ENCODE measurements around the gene TTC7B. TPM values are rescaled to one million over a fixed set of nuclear protein-coding genes. Genes with fewer than 3 reads are reported as not detected.

TTC7B gene
- total and polyA plus RNA-seq, 2 experiments from 2014 or later: 7.9 to 28.6 TPM

DNA sequence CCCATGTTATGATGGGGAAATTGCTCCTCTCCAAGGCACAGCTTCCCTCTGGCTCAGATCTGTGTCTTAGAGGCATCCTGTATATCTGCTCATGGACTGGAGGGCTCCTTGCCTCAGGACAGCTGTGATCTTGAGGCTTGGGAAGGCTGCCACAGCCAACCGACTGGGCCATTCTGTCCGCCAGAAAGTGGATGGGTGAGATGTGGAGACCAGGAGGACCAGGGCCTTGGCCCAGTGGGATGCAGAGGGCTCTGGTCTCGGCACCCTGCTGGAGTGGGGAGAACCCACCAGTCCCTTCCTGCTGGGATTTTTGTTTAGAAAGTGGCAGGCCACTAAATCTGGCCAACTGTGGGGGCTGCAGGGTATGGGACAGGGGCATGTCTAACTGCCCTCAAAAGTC lies 270.8 kb downstream of the TTC7B start:
- Histone ChIP-seq H3K9me2 (ENCODE audit: insufficient read depth) (no peaks in the 10 kb centered on the region), H3K36me3 (ENCODE audit: insufficient read depth) (no peaks in the 10 kb centered on the region), H4K20me1 (replicated peaks; ENCODE audit: insufficient read depth) (no peaks in the 10 kb centered on the region), H3K79me2 (replicated peaks; ENCODE audit: insufficient read depth) (no peaks in the 10 kb centered on the region), H3F3A (replicated peaks; ENCODE audit: low read depth) (no peaks in the 10 kb centered on the region), H3K27me3 (ENCODE audit: insufficient read depth) (no peaks in the 10 kb centered on the region), H3K4me2 (no peak overlapping the region), H3K4me3 (no peak overlapping the region), H3K4me1 (ENCODE audit: insufficient read depth) (peaks cover 6% of the 10 kb centered on the region; the same call in 1 of the 2 replicates), H3K27ac (ENCODE audit: low read depth) (no peak overlapping the region), H2AFZ (no peak overlapping the region)
- Mint-ChIP-seq H3K4me3 (no peak overlapping the region), H3K27me3 (ENCODE audit: insufficient read depth, low read depth, poor library complexity) (peaks cover 5% of the 10 kb centered on the region), H3K4me1 (peaks cover 9% of the 10 kb centered on the region), H3K9me3 (peaks cover 3% of the 10 kb centered on the region; the same call in 2 of the 3 replicates), H3K27ac (no peak overlapping the region), H3K36me3 (ENCODE audit: low read depth) (peaks cover 3% of the 10 kb centered on the region; the same call in 1 of the 3 replicates)
- ATAC-seq: no peak
- TF ChIP-seq, protein P1, sequence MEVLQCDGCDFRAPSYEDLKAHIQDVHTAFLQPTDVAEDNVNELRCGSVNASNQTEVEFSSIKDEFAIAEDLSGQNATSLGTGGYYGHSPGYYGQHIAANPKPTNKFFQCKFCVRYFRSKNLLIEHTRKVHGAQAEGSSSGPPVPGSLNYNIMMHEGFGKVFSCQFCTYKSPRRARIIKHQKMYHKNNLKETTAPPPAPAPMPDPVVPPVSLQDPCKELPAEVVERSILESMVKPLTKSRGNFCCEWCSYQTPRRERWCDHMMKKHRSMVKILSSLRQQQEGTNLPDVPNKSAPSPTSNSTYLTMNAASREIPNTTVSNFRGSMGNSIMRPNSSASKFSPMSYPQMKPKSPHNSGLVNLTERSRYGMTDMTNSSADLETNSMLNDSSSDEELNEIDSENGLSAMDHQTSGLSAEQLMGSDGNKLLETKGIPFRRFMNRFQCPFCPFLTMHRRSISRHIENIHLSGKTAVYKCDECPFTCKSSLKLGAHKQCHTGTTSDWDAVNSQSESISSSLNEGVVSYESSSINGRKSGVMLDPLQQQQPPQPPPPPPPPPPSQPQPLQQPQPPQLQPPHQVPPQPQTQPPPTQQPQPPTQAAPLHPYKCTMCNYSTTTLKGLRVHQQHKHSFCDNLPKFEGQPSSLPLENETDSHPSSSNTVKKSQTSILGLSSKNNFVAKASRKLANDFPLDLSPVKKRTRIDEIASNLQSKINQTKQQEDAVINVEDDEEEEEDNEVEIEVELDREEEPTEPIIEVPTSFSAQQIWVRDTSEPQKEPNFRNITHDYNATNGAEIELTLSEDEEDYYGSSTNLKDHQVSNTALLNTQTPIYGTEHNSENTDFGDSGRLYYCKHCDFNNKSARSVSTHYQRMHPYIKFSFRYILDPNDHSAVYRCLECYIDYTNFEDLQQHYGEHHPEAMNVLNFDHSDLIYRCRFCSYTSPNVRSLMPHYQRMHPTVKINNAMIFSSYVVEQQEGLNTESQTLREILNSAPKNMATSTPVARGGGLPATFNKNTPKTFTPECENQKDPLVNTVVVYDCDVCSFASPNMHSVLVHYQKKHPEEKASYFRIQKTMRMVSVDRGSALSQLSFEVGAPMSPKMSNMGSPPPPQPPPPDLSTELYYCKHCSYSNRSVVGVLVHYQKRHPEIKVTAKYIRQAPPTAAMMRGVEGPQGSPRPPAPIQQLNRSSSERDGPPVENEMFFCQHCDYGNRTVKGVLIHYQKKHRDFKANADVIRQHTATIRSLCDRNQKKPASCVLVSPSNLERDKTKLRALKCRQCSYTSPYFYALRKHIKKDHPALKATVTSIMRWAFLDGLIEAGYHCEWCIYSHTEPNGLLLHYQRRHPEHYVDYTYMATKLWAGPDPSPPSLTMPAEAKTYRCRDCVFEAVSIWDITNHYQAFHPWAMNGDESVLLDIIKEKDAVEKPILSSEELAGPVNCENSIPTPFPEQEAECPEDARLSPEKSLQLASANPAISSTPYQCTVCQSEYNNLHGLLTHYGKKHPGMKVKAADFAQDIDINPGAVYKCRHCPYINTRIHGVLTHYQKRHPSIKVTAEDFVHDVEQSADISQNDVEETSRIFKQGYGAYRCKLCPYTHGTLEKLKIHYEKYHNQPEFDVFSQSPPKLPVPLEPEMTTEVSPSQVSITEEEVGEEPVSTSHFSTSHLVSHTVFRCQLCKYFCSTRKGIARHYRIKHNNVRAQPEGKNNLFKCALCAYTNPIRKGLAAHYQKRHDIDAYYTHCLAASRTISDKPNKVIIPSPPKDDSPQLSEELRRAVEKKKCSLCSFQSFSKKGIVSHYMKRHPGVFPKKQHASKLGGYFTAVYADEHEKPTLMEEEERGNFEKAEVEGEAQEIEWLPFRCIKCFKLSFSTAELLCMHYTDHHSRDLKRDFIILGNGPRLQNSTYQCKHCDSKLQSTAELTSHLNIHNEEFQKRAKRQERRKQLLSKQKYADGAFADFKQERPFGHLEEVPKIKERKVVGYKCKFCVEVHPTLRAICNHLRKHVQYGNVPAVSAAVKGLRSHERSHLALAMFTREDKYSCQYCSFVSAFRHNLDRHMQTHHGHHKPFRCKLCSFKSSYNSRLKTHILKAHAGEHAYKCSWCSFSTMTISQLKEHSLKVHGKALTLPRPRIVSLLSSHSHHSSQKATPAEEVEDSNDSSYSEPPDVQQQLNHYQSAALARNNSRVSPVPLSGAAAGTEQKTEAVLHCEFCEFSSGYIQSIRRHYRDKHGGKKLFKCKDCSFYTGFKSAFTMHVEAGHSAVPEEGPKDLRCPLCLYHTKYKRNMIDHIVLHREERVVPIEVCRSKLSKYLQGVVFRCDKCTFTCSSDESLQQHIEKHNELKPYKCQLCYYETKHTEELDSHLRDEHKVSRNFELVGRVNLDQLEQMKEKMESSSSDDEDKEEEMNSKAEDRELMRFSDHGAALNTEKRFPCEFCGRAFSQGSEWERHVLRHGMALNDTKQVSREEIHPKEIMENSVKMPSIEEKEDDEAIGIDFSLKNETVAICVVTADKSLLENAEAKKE (CRISPR knock-in tag; IDR thresholded peaks at IDR 0.05): no peak
- TF ChIP-seq ZNF114 (CRISPR knock-in tag; IDR thresholded peaks at IDR 0.05) (no peak), EZH2phosphoT487 (IDR thresholded peaks at IDR 0.05; ENCODE audit: unreplicated experiment) (no peak), EZH2 (IDR thresholded peaks at IDR 0.05; ENCODE audit: low read depth, unreplicated experiment) (no peak), STAT1 (IDR thresholded peaks at IDR 0.05; ENCODE audit: unreplicated experiment) (no peak), CREB1 (CRISPR knock-in tag; IDR thresholded peaks at IDR 0.05; ENCODE audit: low read depth) (no peak), JUNB (IDR thresholded peaks at IDR 0.05; ENCODE audit: unreplicated experiment) (no peak), ZNF331 (CRISPR knock-in tag; IDR thresholded peaks at IDR 0.05; ENCODE audit: low read depth) (no peak), NANOG (IDR thresholded peaks at IDR 0.05; ENCODE audit: borderline replicate concordance) (no peak), POLR2AphosphoS5 (IDR thresholded peaks at IDR 0.05; ENCODE audit: low read depth) (no peak)
- TF ChIP-seq, protein P2, sequence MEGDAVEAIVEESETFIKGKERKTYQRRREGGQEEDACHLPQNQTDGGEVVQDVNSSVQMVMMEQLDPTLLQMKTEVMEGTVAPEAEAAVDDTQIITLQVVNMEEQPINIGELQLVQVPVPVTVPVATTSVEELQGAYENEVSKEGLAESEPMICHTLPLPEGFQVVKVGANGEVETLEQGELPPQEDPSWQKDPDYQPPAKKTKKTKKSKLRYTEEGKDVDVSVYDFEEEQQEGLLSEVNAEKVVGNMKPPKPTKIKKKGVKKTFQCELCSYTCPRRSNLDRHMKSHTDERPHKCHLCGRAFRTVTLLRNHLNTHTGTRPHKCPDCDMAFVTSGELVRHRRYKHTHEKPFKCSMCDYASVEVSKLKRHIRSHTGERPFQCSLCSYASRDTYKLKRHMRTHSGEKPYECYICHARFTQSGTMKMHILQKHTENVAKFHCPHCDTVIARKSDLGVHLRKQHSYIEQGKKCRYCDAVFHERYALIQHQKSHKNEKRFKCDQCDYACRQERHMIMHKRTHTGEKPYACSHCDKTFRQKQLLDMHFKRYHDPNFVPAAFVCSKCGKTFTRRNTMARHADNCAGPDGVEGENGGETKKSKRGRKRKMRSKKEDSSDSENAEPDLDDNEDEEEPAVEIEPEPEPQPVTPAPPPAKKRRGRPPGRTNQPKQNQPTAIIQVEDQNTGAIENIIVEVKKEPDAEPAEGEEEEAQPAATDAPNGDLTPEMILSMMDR (conservative IDR thresholded peaks at IDR 0.05; ENCODE audit: low read depth in 2 of 2): no peak
- TF ChIP-seq, protein P3, sequence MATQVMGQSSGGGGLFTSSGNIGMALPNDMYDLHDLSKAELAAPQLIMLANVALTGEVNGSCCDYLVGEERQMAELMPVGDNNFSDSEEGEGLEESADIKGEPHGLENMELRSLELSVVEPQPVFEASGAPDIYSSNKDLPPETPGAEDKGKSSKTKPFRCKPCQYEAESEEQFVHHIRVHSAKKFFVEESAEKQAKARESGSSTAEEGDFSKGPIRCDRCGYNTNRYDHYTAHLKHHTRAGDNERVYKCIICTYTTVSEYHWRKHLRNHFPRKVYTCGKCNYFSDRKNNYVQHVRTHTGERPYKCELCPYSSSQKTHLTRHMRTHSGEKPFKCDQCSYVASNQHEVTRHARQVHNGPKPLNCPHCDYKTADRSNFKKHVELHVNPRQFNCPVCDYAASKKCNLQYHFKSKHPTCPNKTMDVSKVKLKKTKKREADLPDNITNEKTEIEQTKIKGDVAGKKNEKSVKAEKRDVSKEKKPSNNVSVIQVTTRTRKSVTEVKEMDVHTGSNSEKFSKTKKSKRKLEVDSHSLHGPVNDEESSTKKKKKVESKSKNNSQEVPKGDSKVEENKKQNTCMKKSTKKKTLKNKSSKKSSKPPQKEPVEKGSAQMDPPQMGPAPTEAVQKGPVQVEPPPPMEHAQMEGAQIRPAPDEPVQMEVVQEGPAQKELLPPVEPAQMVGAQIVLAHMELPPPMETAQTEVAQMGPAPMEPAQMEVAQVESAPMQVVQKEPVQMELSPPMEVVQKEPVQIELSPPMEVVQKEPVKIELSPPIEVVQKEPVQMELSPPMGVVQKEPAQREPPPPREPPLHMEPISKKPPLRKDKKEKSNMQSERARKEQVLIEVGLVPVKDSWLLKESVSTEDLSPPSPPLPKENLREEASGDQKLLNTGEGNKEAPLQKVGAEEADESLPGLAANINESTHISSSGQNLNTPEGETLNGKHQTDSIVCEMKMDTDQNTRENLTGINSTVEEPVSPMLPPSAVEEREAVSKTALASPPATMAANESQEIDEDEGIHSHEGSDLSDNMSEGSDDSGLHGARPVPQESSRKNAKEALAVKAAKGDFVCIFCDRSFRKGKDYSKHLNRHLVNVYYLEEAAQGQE (IDR thresholded peaks at IDR 0.05; ENCODE audit: unreplicated experiment): no peak
- TF ChIP-seq, protein P4, sequence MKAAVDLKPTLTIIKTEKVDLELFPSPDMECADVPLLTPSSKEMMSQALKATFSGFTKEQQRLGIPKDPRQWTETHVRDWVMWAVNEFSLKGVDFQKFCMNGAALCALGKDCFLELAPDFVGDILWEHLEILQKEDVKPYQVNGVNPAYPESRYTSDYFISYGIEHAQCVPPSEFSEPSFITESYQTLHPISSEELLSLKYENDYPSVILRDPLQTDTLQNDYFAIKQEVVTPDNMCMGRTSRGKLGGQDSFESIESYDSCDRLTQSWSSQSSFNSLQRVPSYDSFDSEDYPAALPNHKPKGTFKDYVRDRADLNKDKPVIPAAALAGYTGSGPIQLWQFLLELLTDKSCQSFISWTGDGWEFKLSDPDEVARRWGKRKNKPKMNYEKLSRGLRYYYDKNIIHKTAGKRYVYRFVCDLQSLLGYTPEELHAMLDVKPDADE (IDR thresholded peaks at IDR 0.05): no peak
- DNase-seq (ENCODE audit: low spot score): no peak

All from GM23338 (cell line).